ENCODE measurements around the gene EIF4A3.

EIF4A3 gene

DNA sequence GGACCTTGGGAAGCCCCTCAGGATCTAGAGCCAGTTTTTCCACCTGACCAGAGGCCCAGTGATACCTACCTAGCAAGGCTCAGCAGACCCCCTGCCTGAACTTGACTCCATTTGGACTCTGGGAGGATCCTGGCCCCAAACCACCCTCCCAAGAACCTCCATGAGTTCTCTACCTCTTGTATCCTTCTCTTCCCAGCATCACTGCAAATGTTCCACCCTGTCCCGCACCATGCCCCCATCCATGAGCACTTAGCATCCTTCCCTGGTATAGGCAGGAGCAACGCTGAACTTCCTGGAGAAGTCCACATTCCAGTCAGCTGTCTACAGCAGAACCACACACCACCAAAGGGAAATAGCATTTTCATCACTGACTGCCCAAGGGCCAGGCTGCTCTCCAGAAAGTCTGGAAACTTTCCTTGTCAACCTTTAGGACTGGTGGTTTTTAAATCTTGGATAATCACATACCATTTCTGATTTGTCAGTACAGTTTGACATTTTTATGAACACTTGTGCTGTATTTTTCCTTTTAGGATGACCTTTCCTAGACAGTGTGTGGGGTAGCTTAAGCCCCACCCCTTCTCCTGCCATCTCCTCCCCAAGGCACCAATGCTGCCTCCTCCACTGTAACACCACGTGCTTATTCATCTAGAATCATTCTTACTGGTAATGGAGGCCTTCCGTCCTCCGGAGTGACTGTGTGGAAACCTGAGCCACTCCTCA lies 13.9 kb downstream of the EIF4A3 start:
- DNase-seq (ENCODE audit: low read depth) = no peak

DNA sequence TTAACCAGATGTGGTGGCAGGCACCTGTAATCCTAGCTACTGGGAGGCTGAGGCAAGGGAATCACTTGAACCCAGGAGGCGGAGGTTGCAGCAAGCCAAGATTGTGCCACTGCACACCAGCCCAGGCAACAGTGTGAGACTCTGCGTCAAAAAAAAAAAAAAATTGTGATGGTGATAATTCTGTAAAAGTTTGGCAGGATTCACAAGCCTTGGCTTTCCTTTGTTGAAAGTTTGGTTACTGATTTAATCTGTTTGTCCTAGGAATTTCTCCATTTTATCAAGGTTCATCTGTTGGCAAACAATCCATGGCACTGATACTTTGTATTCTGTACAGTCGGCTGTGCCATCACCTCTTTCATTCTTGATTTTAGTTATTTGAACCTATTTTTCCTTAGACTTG lies 15.9 kb downstream of the EIF4A3 start:
- no peak for DNase-seq (ENCODE audit: low read depth)

DNA sequence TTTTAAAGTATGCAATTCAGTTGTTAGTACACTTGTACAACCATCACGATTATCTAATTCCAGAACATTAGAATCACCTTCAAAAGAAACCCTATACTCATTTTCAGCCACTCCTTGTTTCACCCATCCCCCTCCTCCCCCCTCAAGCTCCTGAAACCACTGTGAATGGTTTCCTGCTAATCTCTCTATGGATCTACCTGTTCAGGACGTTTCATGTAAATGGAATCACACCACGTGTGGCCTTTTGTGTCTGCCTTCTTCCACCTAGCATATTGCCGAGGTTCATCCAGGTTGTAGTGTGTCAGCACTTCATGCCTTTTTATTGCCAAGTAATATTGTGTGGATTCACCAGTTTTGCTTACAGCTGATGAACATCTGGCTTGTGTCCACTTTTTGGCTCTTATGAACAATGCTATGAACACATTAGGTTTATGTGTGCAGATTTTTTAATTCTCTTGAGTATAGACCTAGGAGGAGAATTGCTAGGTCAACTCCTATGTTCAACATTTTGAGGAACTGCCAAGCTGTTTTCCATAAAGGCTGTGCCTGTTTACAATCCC lies 17.8 kb downstream of the EIF4A3 start:
- no peak for DNase-seq (ENCODE audit: low read depth)

DNA sequence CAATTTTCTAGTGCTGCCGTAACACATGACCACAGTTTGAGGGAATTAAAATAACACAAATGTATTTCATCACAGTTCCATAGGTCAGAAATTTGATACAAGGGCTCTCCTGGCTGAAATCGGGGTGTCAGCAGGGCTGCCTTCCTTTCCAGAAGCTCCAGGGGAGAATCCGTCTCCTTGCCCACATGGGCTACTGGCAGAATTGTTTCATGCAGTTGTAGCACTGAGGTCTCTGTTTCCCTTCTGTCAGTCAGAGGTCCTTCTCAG lies 20.5 kb downstream of the EIF4A3 start:
- DNase-seq (ENCODE audit: low read depth) = no peak

DNA sequence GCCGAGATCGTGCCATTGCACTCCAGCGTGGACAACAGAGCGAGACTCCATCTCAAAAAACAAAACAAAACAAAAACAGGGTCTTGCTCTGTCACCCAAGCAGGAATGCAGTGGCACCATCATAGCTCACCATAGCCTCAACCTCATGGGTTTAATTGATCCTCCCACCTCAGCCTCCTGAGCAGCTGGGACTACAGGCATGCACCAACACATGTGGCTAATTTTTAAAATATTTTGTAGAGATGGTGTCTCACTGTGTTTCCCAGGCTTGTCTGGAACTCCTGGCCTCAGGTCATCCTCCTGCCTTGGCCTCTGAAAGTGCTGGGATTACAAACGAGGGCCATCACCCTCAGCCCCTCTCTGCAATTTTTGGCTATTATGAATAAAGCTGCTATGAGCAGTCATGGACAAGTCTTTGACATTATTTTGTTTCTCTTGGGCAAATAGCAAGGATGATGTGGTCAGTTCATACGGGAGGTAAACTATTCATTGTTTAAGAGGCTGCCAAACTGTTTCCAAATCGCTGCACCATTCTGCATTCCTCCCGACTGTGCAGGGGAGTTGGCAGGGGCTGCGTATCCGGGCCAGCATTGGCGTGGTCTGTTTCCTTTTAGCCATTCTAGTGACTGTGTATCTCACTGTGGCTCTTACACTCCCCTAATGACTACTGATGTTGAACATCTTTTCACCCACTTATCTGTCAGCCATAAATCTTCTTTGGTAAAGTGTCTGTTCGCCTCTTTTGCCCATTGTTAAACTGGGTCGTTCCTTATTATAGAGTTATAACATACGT lies 21.1 kb downstream of the EIF4A3 start:
- no peak for DNase-seq (ENCODE audit: low read depth)

DNA sequence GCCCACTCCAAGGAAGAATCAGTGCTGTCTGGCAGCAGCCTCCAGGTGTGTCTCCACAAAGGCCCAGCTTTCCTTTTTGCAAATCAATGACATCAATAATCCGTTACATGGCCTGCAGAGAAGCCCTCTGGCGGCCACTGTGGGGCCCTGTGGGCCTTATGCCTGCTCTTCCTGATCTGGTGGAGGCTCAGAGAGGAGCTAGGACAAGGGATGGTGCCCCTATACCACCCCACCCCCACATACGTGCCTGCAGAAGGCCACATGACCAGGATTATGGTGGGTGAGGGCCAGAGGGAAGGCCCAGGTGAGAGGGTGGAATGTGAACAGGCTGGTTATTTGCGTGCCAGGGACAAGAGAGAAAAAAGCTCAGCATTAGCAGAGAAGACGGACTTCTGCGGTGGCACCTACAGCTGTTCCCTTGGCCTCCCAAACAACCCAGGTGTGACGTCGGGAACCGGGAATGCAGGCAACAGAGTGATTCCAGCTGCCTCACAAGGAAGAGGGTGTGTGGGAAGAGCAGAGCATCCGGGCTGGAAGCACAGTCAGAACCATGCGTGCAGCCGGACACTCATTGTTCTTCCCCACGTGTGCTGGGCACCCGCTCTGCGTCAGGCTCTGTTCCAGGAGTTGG lies 22.5 kb downstream of the EIF4A3 start:
- no peak for DNase-seq (ENCODE audit: low read depth)

DNA sequence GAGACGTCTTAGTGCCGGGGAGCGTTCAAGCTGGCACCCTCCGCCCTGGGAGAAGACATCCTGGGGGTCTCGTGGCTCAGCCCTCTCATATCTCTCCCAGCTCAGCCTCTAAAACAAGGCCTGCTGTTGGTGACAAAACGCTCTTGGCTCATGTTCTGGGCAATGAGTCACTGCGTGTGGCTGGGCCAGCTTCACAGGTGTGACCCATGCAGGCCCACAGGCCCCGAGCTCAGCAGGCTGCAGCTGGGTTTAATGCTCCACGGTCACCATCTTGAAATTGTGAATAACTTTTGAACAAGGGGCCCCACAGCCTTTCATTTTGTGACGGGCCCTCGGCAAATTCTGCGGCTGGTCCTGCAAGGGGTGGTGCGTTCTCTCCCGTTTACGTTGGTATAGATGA lies 23.1 kb downstream of the EIF4A3 start:
- DNase-seq (ENCODE audit: low read depth) = no peak

DNA sequence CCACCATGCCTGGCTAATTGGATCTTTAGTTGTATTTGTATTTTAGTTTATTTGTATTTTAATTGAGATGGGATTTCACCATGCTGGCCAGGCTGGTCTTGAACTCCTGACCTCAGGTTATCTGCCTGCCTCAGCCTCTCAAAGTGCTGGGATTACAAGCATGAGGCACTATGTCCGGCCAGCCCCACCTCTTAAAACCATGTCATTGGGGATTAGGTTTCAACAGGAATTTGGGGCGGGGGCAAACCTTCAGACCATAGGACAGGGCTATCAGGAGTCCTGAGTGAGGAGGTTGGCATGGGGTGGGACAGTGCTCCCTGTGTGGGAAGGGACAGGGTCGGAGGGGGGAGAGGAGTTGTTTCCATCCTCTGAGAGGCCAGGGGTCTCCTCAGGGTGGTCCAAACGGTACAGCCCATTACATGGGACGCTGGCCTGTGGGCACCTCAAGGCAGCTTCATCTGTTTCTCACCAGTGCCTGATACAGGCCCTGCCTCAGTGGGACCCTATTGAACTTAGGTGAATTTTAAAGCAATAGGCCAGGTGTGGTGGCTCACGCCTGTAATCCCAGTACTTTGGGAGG lies 23.9 kb downstream of the EIF4A3 start:
- DNase-seq (ENCODE audit: low read depth) = no peak

DNA sequence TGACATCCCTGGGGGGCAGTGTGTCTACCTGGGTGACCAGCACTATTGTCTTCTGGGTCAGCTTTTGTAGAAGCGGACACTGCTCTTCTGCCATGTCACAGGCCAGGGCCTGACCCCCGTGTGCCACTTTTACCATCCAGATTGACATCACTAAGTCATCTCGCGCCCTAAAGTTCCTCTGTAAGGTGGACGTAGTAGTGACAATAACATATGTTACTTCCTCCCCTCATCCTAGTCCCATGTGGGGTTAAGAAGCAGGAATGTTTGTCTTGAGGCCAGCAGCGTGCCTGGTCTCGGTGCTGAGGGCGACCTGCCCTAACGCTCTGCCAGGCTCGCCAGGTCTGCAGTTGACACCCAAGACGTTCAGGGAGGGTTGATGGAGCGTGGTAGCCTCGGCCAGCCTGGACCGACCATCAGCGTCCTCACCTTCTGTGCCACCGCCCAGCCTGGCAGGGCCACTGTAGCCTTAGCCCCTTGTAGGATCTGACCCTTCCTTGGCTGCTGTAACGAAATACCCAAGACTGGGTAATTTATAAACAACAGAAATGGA lies 24.8 kb downstream of the EIF4A3 start:
- no peak for DNase-seq (ENCODE audit: low read depth)

DNA sequence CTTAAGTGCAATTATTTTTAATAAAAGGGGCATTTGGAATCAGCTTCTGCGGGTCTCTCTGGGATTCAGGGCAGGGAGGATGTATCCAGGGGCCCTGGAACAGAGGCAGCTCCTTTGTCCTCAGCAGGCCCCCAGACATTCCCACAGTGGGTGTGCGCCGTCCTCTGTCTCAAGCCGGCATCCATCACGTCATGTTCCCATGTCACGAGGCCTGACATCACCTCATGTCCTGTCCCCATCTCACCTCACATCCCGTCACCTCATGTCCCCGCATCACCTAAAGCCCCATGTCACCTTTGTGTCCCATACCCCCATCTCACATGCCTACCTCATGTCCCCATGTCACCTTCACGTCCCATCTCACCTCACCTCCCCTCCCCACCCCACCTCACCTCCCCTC lies 27.1 kb downstream of the EIF4A3 start:
- no peak for DNase-seq (ENCODE audit: low read depth)

DNA sequence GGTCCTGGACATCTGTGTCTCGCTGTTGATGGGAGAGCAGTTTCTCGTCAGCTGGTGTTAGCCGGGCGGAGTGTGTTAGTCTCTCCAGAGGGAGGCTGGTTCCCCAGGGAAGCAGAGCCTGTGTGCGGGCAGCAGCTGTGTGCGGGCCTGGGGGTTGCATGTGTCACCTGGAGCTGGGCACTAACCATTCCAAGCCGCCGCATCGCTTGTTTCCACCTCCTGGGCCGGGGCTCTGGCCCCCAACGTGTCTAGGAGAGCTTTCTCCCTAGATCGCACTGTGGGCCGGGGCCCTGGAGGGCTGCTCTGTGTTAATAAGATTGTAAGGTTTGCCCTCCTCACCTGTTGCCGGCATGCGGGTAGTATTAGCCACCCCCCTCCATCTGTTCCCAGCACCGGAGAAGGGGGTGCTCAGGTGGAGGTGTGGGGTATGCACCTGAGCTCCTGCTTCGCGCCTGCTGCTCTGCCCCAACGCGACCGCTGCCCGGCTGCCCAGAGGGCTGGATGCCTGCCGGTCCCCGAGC lies 27.6 kb downstream of the EIF4A3 start:
- no peak for DNase-seq (ENCODE audit: low read depth)

DNA sequence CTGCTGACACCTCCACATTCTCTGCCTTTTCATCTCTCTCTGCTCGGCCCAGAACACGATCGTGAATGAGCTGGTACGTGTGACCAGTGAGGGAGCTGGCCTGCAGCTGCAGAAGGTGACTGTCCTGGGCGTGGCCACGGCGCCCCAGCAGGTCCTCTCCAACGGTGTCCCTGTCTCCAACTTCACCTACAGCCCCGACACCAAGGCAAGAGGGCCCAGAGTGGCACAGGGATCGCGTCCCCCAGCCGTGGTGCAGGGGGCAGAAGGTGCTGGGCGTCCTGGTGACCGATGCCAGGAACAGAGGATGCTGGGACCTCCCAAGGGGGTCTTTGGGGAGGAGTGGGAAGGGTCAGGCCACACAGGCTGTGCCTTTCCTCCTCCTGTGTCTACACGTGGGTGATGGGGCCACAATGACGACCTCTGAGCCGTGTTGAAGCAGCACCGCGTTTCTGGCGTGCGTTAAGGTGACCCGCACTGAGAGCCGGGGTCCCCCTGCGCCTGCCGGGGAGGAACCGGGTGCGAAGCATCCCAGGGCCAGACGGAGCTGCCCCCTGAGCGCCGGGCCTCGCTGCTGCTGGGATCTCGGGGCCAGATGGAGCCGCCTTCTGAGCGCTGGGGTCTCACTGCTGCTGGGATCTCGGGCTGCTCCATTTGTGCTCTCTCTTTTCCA lies 28.2 kb downstream of the EIF4A3 start:
- no peak for DNase-seq (ENCODE audit: low read depth)

DNA sequence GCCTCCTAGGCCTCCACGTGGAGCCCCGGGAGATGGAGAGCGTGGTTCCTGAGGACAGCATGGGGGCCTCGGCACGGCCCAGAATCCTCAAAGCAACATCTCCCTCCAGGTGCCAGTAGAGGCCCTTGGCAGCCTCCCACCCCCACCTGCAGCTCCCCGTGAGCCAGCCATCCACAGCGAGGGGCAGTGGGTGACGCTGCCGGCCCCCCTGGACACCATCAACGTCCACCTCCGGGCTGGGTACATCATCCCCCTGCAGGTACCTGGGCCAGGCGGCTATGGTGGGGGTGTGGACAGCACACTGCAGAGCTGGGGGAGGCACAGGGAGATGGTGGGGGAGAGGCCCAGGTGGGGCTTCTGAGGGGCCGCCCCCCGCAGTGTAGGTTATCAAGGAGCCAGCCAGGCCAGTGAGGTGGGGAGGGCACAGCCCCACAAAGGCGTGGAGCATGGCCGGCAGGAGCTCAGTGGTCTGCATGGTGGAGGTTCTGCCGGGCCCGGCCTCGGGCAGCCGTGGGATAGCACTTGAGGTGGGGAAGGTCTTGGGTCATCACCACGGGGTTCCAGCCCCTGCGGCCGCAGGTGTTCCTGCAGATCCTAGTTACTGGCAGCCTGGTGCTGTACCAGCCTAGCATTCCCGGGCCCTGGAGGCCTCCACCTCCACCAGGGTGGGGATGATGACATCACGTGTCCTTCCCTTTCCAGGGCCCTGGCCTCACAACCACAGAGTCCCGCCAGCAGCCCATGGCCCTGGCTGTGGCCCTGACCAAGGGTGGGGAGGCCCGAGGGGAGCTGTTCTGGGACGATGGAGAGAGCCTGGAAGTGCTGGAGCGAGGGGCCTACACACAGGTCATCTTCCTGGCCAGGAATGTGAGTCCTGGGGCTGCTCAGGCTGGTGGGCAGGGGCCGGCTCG lies 29.2 kb downstream of the EIF4A3 start:
- DNase-seq (ENCODE audit: low read depth) = no peak

DNA sequence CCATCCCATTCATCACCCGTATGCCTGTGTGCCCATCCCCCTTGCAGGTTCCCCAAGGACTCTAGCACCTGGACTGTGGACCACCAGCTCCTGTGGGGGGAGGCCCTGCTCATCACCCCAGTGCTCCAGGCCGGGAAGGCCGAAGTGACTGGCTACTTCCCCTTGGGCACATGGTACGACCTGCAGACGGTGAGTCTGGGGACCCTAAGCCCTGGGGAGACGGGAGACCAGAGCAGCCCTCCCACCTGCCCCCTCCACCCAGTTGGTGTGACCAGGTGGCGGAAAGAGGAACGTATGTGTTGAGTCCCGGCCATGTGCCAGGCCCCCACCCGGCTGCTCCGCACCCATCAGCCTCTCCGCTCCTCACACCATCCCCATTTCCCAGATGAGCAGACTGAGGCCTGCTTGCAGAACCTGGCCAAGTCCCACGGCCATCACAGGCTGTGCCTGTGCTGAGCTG lies 30.0 kb downstream of the EIF4A3 start:
- no peak for DNase-seq (ENCODE audit: low read depth)

DNA sequence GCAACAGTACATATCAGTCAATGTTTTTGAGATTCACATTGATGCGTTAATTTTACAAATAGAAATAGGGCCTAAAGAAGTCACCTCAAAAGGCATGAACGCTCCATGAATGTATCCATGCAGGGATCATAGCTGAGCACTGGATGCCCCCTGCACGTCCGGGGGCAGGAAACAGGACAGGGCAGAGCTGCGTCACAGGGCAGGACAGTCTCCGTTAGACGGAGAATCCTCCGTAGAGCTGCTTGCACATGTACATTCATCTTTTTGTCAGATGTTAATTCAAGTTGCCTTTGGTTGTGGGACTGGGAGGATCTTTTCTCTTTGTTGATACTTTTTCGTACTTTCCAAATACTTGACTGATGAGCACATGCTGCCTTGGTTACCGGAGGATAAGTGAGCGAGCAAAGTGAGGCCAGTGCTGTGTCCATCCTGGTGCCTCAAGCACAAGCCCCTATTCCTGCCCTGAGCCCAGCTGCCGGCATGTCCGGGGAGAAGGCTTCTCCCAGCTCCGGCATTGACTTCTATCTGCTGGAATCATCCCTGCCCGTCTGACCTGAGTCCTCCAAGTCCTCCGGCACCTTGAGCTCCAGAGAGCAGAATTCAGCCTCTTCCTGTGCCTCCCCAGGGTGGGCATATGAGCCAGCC lies 30.5 kb downstream of the EIF4A3 start:
- DNase-seq (ENCODE audit: low read depth) = no peak

DNA sequence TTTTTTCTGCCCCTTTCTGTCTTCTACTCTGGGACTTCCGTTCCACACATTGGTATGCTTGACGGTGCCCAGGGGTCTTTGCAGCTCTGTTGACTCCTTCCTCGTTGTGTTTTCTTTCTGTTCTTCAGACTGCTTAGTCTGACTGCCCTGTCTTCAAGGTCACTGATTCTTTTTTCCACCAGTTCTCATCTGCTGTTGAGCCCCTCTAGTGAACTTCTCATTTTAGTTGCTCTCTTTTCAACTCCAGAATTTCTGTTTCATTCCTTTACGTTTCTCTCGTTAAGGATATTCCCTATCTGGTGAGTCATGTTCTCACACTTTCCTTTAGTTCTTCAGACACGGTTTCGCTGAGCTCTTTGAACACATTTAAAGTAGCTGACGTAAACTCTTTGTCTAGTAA lies 31.8 kb downstream of the EIF4A3 start:
- DNase-seq (ENCODE audit: low read depth) = no peak

DNA sequence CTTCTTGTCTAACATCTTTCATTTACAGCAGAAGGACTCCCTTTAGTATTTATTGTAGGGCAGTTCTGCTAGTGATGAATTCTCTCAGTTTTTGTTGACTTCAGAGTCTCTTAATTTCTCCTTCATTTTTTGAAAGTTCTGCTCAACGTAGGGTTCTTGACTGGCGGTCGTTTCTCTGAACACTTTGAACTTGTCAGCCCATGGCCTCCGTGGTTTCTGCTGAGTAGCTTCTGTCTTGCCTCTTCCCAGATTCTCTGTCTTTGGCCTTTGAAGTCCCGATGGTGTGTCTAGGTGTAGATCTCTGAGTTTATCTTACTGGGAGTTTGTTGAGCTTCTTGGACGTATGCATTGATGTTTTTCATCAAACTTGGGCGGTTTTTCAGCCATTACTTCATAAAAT lies 32.2 kb downstream of the EIF4A3 start:
- no peak for DNase-seq (ENCODE audit: low read depth)

DNA sequence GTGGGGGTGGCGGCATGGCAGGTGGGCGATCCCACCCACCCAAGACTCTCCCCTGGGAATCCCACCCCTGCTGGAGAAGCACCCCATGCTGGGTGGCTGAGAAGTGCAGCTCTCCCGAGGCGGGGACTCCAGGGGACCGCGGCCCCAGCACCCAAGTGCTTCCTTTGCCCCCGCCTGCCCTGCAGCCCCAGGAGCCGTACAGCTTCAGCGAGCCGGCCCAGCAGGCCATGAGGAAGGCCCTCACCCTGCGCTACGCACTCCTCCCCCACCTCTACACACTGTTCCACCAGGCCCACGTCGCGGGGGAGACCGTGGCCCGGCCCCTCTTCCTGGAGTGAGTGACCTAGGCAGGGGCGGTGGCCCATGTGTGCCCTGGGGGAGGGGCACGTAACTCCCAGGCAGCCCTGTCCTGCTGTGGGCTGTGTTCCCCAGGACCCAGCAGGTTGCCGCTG lies 33.9 kb downstream of the EIF4A3 start:
- no peak for DNase-seq (ENCODE audit: low read depth)

DNA sequence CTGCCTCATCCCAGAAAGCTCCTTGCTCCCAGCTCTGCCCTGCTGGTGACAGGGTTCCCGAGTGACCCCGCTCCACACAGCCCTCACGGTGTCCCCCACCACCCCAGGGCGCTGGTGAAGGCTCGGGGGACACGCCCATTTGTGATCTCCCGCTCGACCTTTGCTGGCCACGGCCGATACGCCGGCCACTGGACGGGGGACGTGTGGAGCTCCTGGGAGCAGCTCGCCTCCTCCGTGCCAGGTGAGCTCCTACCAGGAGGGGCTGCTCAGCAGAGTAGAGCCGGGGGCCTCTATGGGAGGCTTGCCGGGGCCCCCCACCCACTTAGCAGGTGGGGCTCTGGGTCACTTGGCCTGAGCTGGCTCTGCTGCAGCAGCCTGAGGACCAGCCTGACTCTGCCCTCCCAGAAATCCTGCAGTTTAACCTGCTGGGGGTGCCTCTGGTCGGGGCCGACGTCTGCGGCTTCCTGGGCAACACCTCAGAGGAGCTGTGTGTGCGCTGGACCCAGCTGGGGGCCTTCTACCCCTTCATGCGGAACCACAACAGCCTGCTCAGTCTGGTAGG lies 34.4 kb downstream of the EIF4A3 start:
- DNase-seq (ENCODE audit: low read depth) = no peak

Measured in T-helper 22 cell (primary cell).